ENCODE measurements around the gene POLR2A. TPM values are rescaled to one million over a fixed set of nuclear protein-coding genes. Genes with fewer than 3 reads are reported as not detected.

Gene POLR2A
- total and polyA plus RNA-seq, 2 of the 13 experiments (the other 11 are each of a cell fraction or from before 2014, with no cell fraction given), result 17.8 to 18.3 TPM

GRCh38 chr17:7444682-7445618 lies 39.2 kb upstream of the POLR2A start, which contains the start of gene CHRNB1 (continued):
- no peak; the same call in 1 of the 2 replicates for TF ChIP-seq ATF2 (CRISPR knock-in tag; IDR thresholded peaks at IDR 0.05)
- no peak for TF ChIP-seq MAFF (IDR thresholded peaks at IDR 0.05; ENCODE audit: low read depth, low read length)
- peak; percentile 3; the same call in 1 of the 2 replicates for TF ChIP-seq STAG1 (CRISPR knock-in tag; IDR thresholded peaks at IDR 0.05)
- no peak; the same call in 1 of the 2 replicates for TF ChIP-seq ZNF678 (CRISPR knock-in tag; IDR thresholded peaks at IDR 0.05)
- no peak; the same call in 1 of the 2 replicates for TF ChIP-seq MXD1 (CRISPR knock-in tag; IDR thresholded peaks at IDR 0.05)
- no peak for TF ChIP-seq AGO2 (optimal IDR thresholded peaks at IDR 0.05; ENCODE audit: low read depth, low read length)
- TF ChIP-seq, protein P1, sequence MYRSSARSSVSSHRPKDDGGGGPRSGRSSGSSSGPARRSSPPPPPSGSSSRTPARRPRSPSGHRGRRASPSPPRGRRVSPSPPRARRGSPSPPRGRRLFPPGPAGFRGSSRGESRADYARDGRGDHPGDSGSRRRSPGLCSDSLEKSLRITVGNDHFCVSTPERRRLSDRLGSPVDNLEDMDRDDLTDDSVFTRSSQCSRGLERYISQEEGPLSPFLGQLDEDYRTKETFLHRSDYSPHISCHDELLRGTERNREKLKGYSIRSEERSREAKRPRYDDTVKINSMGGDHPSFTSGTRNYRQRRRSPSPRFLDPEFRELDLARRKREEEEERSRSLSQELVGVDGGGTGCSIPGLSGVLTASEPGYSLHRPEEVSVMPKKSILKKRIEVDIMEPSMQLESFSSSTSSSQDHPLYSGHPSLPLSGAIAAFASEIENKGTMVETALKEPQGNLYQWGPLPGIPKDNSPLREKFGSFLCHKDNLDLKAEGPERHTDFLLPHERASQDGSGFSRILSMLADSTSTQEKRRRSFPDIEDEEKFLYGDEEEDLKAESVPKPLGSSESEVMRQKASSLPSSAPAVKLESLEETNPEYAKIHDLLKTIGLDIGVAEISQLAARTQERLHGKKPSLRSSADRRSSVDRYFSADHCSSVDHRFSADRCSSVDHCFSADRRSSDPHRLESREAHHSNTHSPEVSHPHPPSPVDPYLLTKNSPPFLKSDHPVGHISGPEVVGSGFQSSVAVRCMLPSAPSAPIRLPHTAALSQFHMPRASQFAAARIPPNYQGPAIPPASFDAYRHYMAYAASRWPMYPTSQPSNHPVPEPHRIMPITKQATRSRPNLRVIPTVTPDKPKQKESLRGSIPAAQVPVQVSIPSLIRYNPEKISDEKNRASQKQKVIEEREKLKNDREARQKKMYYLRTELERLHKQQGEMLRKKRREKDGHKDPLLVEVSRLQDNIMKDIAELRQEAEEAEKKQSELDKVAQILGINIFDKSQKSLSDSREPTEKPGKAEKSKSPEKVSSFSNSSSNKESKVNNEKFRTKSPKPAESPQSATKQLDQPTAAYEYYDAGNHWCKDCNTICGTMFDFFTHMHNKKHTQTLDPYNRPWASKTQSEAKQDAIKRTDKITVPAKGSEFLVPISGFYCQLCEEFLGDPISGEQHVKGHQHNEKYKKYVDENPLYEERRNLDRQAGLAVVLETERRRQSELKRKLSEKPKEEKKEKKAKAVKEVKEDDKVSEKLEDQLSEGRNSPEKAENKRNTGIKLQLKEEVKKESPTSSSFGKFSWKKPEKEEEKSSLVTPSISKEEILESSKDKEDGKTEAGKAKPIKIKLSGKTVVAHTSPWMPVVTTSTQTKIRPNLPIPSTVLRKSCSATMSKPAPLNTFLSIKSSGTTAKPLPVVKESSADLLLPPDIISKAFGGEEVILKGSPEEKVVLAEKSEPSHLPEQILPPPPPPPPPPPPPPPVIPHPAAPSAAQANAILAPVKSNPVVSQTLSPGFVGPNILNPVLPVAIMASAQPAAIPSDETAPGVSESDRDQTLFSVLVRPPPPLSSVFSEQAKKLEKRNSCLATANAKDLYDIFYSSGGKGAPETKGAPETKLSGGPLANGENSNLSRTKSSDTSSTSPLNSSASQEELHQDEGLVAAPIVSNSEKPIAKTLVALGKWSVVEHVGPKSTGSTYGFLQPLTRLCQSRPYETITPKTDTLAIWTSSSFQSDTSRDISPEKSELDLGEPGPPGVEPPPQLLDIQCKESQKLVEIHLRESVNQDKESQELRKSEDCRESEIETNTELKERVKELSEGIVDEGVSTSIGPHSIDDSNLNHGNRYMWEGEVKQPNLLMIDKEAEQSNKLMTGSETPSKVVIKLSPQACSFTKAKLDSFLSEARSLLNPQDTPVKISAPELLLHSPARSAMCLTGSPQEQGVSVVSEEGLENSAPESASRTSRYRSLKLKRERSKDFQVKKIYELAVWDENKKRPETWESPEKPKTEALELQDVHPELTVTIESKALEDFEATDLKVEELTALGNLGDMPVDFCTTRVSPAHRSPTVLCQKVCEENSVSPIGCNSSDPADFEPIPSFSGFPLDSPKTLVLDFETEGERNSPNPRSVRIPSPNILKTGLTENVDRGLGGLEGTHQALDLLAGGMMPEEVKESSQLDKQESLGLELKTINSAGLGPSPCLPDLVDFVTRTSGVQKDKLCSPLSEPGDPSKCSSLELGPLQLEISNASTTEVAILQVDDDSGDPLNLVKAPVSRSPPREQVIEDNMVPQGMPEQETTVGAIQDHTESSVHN (CRISPR knock-in tag; IDR thresholded peaks at IDR 0.05), result no peak
- TF ChIP-seq, protein P2, sequence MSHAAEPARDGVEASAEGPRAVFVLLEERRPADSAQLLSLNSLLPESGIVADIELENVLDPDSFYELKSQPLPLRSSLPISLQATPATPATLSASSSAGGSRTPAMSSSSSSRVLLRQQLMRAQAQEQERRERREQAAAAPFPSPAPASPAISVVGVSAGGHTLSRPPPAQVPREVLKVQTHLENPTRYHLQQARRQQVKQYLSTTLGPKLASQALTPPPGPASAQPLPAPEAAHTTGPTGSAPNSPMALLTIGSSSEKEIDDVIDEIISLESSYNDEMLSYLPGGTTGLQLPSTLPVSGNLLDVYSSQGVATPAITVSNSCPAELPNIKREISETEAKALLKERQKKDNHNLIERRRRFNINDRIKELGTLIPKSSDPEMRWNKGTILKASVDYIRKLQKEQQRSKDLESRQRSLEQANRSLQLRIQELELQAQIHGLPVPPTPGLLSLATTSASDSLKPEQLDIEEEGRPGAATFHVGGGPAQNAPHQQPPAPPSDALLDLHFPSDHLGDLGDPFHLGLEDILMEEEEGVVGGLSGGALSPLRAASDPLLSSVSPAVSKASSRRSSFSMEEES (CRISPR knock-in tag; IDR thresholded peaks at IDR 0.05), result peak; percentile 24; the same call in 1 of the 2 replicates
- no peak; the same call in 1 of the 2 replicates for TF ChIP-seq ZNF850 (CRISPR knock-in tag; conservative IDR thresholded peaks at IDR 0.05)
- TF ChIP-seq RORA (CRISPR knock-in tag; IDR thresholded peaks at IDR 0.05), result no peak
- TF ChIP-seq ZC3H13 (CRISPR knock-in tag; IDR thresholded peaks at IDR 0.05), result peak; percentile 92
- TF ChIP-seq ZSCAN21 (CRISPR knock-in tag; IDR thresholded peaks at IDR 0.05; ENCODE audit: borderline replicate concordance), result peak; percentile 68
- TF ChIP-seq ZNF143 (CRISPR knock-in tag; IDR thresholded peaks at IDR 0.05), result no peak
- no peak for TF ChIP-seq RAD51 (IDR thresholded peaks at IDR 0.05; ENCODE audit: borderline replicate concordance)
- TF ChIP-seq ZSCAN30 (CRISPR knock-in tag; IDR thresholded peaks at IDR 0.05), result no peak
- TF ChIP-seq SP2 (CRISPR knock-in tag; IDR thresholded peaks at IDR 0.05), result no peak
- no peak for TF ChIP-seq NPAS2 (CRISPR knock-in tag; IDR thresholded peaks at IDR 0.05; ENCODE audit: borderline replicate concordance)

Measured in HepG2 (cell line).